GM21825 (cell line): Measurements from ENCODE around the gene TGFA.
A peak's percentile ranks its signal among the peaks of the same experiment; 100 is the strongest.

Experiments
- ATAC-seq: cut with Tn5 transposase; IDR thresholded peaks from one replicate; pipeline ENCODE4 v1.9.1; 2021; ENCODE audit warnings: mild to moderate bottlenecking, moderate library complexity; ENCODE audit not compliant: unreplicated experiment

TGFA gene

DNA sequence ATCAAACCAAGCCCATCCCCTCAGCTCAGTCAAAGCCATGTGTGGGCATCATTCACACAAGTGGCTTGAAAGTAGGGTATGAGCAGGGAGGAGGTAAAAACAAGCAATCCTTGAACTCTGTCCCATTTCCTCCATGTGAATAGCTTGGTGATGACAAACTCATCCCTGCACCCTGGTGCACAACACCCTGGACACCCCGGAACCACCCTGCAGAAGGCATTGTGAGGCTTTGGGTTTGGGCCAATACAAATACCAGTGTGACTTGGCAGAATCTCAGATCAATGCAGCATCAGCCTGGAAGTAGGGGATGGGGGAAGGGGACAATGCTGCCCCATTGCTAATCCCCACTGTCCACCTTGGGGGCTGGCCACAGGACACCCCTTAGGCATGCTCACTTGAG lies 28.6 kb downstream of the TGFA start:
- no peak for ATAC-seq

DNA sequence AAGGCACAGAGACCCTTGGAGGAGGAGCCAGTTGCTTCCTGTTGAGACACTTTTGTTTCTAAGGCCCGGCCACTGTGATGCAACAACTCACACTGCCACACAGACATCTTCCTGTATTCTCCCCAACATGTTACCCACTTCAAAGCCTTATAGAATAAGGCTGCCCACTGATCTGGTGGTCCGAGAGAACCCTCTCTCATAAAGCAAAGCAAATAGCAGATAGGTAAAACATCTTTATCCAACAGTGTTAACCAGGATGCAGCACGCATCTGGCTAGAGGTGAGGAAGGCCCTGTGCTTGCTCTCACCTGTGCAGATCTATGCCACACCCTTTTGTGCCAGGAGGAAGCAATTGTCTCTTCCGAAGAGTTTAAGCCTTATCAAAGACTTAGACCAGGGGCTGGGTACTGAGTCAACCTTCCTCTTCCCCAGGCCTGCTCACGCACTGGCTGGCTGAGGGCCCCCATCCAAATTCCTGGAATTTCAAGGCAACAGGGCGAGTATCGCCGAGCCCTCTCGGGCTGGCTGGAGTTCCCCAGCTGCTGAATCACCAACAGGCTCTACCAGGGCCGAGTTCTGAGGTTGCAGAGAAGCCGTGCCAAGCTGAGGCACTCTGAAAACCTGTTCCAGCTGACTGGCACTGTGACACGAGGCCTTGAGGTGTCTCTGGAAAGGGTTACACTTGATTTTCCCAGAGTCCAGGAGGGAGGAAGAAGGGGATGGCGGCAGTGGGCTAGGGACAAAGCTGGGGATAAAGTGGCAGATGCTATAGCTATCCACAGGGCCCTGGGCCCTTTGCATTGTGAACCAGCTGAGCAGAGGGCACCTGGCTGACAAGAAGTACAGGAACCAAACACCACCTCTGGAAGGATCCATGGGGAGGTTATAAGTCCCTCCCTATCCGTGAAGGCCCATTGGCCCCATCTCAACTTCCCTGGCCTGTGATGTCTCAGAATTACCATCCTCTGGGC lies 29.3 kb downstream of the TGFA start:
- no peak for ATAC-seq

DNA sequence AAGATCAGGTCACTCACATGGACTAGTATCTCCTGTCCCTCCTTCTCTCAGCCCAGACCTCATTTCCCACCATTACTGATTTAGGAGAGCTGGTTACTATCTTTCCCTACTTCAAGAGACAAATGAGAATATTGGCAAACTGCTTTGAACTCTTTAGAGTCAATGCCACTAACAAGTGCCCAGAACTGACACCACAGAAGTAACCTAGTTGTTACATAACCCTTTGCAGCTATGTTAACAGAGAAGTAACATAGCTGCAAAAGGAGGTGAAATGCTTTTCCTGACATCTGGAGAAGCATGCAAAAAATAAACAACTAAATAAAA lies 30.0 kb downstream of the TGFA start:
- no peak for ATAC-seq

DNA sequence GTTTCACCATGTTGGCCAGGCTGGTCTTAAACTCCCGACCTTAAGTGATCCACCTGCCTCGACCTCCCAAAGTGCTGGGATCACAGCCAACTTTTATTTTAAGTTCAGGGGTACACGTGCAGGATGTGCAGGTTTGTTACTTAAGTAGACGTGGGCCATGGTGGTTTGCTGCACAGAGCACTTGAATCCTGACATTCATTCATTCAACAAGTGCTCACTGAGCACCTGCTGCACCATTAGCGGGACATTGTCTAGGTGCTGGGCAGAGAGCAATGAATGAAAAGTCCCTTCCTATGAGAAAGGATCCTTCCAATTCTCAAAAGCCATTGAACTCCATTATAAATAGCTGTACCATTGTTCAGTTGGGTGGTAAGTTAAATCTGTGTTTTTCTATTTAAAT lies 31.0 kb downstream of the TGFA start:
- no peak for ATAC-seq

DNA sequence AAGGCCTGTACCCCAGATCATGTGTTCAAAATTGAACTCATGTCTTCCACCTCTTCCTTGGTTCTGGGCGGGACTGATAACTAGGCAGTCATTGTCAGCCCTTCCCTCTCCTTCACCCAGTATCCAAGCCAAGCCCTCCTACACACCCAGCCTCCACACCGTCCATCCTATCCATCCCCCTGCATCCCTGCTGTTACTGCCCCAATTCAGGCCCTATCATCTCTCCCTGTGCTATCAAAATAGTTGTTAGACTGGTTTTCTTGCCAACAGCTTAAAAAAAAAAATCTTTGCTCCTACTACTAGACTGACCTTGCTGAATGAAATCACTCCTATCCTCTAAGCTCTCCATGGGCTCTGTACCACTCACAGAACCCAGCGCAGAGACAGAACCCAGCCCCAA lies 32.8 kb downstream of the TGFA start:
- no peak for ATAC-seq

DNA sequence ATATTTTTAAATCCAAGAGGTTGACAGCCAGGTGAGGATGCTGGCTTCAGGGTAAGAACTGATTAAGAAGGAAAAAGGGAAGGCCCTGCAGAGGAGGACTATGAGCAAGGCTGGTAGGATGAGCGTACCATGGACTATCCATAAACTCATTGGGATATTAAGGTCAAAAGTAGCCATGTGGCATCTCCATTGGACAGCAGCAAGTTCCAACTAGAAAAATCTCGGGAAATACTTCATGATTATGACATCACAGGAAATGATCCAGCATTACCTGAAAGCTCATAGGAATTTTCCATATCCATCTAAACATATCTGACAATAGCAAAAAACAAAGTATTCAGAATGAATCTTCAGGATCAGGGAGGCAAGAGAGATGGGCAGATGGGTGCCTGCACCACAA lies 34.2 kb downstream of the TGFA start:
- no peak for ATAC-seq

DNA sequence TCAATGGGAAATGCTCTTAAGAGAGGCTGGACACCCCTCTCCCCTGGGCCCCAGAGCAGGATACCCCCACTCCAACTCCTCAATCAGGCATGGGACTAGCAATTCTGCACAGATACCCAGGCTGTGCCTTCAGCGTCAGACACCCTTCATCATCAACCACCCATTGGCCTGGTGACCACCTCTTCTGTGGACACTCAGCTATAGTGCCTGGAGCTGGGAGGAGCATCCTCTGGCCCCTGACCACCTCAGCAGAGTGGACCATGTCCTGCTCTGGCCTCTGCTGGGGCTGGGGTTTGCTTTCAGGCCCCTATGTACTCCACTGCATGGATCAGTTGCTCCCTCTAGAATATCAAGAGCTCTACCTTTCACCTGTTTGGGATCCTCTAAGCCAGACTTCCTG lies 35.1 kb downstream of the TGFA start:
- ATAC-seq: no peak

DNA sequence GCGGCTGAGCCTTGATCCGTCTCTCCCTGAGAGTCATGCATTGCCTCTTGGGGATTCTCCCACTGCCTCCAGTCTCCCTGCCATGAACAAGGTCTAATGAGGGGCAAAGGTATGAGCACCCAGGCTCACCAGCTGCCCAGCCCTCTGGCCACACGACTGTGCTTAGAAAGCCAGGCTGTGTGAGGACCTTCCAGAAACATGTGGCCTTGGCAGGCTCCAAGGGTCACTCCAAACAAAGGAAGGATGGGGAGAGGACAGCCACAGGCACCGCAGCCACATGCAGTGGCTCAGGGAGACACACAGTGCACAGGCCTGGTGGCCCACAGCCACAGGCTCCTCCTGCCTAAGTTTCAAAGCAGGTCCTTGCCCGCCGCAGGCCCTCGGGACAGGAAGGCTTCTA lies 35.8 kb downstream of the TGFA start:
- no peak for ATAC-seq

DNA sequence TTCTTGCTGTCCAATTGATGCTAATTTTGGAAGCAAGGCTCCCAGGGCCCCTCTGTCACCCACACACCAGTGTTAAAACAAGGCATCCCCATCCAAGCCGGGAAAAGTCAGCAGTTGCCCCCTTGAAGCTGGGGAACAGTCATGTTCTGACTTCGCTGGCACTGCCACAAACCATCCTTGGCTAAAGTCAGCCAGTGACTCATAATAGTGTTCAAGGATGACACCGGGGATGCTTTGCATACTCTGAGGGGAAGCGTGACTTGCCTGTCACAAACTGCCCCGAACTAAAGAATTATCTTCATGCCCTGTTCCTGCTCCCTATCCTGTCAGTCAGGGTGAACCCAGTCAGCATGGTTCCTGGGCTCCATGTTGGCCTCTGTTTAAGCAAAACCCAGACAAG lies 37.0 kb downstream of the TGFA start:
- peak; percentile 95 for ATAC-seq

DNA sequence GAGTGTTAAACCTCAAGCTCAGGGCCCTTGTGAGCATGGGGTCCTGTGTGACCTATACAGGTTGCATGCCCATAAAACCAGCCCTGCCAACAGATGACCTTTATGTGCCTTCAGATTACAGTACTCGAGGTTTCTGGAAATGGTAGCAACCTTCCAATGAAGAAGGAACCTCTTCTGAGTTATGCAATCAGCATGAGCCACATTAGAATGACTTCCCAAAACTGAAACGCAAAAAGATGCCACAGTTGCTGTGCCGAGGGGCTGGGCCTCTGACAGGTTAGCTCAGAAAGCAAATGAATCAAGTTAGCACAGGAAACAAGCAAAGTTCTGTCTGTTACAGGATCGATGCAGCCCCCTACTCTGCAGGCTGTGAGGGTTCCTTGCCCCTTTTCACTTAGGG lies 37.7 kb downstream of the TGFA start:
- no peak for ATAC-seq

DNA sequence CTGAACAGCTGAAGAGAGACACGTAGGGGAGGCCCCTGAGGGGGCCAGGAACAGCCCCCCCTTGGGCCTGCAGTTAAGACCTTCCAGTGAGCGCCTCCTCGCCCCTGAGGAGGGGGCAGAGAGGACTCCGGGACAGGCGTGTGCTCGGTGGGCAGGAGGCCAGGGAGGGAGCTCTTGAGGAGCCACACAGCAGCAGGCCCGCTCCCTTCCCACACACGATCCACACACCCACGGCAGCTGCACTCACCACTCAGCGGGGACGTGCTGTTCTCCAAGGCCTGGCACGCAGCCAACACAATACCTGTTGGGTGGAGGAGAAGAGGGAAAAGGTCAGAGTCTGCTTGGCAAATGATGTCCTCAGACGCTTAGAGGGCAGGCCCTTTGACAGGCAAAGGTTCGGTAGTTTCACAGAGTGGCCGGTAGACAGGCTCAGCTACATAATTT lies 39.0 kb downstream of the TGFA start:
- no peak for ATAC-seq

DNA sequence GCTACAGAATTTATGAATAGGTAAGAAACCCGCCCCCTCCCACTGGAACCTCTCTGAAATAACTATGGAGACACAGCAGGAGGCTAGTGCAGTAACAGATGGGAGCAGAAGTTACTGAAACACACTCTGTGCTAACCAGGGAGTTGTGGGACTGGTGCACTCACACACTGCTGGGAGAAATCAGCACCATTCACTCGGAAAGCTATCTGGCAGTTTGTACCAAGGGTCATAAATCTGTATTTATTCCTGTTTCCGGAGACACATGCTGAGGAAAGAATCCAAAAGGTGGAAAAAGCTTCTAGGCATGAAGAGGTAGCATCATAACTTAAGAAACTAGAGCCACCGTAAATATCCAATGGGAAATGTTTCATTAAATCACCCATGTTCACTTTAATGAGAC lies 39.9 kb downstream of the TGFA start:
- no peak for ATAC-seq

DNA sequence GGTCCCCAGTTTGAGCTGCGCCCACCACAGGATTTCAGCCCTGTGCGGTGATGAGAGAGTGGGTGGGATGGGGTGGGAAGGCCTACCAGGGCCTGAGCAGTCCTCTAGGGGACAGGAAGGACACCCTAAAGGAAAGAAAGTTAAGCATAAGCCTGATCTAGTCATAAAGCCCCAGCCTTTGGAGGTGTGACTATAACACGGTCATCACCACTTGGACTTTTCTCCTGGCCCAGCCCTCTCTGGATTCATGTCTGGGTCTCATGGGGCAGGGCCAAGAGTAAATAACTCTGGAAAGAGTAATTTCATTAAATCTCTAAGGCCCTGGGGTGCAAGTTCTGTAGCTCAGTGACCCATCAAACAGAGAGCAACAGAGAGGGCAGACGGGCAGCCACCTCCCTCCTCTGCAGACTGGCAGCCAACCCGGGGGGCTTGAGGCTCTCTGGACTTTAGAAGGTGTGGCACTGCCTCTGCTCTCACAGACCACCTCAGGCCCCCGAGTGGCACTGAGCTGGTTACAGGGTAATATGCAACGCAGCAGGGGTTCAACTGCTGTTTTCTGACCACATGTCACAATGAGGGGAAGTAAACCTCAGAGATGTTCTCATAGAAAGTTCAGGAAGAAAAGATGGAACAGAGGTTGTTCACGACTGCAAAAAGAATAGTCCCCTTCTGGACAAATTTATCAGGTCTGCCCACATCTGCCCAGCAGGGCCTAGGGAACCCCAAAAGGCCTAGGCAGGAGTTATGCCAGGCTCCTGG lies 41.5 kb downstream of the TGFA start:
- no peak for ATAC-seq

DNA sequence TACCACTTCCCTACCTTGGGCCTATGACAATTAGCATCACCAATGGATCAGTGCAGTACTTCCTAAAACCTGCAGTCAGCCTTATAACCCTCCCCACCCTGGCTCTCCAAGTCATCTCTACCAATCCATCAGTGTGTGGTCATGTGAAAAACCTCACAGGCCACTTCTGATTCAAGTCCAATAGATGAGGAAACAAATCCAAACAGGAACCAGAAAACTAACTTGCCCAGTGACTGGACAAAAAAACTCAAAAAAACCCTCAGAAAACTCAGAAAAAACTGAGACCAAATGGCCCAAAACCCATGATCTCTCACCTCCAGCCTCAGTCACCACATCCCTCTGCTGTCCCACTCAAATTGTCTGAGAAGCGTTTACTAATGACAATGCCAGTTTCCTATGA lies 43.3 kb downstream of the TGFA start:
- no peak for ATAC-seq

DNA sequence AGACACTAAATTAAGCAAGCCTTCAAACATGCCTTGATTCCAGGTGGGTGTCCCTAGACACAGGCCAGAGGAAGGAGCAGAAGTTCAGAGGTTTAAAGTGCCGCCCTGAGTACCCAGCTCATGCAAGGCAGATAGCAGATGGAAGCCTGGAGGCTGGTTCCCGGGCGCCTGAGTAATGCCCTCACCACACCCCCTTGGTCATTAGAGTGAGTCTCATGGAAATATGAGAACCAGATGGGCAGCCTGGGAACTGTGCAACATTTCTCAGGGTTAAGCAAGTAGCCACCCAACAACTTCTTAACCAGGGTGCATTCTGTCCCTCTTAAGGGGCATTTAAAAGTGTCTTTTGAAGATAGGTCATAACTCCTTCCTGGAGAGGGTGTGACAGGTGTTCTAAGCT lies 44.1 kb downstream of the TGFA start:
- ATAC-seq: no peak

DNA sequence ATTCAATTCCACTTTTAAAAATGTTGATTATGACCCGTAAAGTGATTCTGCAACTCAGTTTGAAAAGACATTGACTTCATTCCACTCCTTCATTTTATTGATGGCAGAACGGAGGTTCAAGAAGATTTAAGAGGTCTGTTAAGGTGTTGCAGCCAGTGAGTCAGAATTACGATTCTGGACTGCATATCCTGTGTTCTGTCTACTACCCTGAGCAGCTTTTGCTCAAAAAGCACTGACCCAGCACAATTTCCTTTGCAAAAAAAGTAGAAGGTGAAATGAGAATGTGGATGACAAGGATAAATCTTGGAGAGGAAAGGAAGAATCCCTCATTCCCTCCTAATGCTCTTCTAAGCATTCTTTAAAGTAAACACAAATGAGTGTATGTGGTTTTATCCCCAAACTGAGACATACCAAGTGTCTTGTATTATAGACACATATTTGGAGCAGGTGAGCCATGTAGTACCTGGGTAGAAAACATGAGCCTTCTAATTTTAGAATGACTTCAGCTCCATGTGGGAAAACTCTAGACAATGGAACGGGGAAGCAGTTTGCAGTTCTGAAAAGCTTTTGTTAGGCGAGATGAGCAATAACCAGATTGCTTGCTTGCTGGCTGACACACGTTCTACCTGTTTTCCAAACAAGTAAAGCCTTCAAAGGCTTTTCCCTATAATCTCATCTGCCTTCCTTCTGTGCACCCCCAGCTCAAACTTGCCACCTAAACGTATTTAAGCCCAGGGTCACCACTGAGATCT lies 44.7 kb downstream of the TGFA start:
- no peak for ATAC-seq

DNA sequence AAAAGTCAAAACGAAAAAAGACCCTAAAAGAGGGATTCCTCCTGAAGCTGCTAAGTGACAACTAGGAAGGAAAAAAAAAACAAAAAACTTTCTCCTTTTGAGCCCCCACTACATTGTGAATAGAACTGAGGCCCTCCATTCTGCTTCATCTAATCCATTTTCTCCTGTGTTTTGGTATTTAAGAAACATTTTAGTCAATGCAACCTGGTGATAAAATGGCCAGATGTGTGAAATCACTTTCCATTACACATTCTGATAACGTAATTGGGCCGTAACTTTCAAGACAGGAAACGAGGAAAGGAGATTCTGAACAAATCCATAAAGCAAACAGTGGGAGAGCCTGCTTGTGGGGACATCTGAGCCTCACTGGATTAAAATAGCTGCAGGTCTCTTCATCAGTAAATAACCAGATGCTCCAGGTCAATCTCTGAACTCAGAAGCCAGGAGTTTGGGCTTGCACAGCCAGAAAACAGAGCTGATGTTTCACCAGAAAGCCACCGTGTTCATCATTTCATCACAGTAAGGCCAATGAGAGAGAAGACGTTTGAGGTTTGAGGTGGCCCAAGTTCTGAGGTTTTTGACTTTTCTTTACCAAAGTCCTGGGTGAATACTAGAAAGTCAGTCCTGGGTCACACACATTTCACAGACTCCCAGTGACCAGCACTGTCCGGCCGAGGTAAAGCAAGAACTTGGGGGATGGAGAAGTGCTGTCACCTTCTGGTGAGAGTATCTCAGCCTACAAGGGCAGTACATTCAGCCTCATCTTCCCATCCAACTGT lies 47.8 kb downstream of the TGFA start:
- no peak for ATAC-seq

DNA sequence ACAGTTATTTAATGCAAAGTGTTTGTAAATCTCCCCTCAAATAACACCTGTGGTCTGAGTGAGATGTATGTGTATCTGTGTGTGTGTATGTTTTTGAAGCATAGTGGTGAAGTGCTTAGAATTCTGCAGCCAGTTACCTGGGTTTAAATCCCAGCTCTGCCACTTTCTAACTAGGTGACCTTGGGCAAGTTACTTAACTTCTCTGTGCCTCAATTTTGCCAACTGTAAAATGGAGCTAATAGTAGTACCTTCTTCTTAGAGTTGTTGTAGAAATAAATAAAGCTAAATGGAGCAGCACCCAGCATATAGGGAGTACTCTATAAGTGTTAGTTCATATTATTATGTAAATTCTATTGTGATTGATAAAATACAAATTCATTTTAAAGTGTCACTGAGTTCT lies 48.9 kb downstream of the TGFA start:
- no peak for ATAC-seq

DNA sequence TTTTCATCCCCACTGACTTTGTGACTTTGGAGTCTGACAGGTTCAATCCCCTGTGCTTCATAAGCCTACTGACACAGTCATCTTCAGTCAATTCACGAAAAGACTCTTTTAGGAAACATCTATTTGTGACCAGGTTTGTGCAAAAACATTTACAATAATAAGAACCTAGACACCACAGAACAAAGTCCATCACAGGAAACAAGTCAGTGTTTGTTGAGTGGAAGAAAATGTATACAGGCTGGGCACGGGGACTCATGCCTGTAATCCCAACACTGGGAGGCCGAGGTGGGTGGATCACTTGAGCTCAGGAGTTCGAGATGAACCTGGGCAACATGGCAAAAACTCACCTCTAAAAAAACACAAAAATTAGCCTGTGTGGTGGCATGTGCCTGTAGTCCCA lies 49.7 kb downstream of the TGFA start:
- ATAC-seq: no peak

DNA sequence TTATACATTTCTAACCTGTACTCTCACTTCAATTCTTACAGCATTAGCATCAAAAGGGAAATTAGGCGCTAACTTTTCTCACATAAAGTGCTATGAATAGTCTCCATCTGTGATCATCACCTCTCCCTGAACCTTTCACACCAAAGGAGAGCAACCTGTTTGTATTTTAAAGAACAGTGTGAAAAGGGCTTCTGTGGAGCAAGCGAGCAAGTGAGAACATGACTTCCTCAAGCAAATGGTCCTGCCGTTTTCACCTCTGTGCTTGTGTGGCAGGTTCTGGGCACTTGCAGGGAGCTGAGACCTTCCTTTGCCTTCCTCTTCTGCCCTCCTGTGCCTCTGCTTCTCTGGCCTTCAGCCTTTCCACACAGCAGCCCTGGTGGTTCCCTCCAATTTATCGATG lies 51.9 kb downstream of the TGFA start:
- ATAC-seq: no peak

DNA sequence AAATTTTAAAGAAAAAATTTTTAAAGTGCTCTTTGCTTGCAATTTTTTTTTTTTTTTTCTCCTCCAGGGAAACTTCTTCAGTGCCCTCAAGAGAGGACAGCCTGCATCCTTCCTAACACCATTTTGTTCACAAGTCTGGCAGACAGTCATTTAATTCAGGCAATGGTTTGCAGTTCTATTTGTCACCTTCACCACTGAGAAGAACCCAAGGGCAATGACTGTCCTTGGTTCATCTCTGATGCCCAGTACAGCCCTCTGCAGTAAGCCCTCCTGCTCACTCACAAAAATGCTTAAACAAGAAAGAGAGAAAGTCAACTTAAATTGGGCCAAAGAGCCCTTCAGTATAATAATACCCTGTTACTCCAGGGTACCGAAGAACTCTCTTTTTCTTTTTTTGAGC lies 52.4 kb downstream of the TGFA start:
- no peak for ATAC-seq
